SK-N-SH (cell line): ENCODE results near the gene SGCE. TPM values are rescaled to one million over a fixed set of nuclear protein-coding genes. Genes with fewer than 3 reads are reported as not detected.
A peak's percentile ranks its signal among the peaks of the same experiment; 100 is the strongest.

Experiments
- CTCF ChIA-PET: fragments of 300-600, 350-600 bp; formaldehyde crosslinking; extraction: SDS; loops from one replicate; lab custom pipeline; 2021; lab: Yijun Ruan, JAX
- POLR2A ChIA-PET: fragments of 350-600 bp; sonication (Branson Sonifier 250); formaldehyde crosslinking; extraction: SDS; loops from one replicate; lab custom pipeline; 2020; ENCODE audit warnings: antibody characterized with exemption, inconsistent platforms; lab: Yijun Ruan, JAX
- DNase-seq: peaks from one replicate; pipeline ENCODE4 v3.0.0; 2012
- H2AFZ ChIP-seq: fragments of 200-600 bp; sonication (generic); 2 replicates; pipeline ENCODE4 v1.8.1; 2016; ENCODE audit warnings: antibody characterized with exemption, mild to moderate bottlenecking, low read depth
- H3F3A ChIP-seq: fragments of 200-600 bp; sonication (generic); replicated peaks from 2 replicates; pipeline ENCODE3; 2016; ENCODE audit warnings: antibody characterized with exemption, mild to moderate bottlenecking; ENCODE audit not compliant: insufficient read depth
- H3K27ac ChIP-seq, 2 experiments: fragments of 200-500 bp in 1 of 2; fragments of 200-600 bp in 1 of 2; sonication (Bioruptor generic) in 1 of 2; sonication (generic), shearing (Covaris generic) in 1 of 2; 2 replicates each; pipeline versions ENCODE4 v1.5.1 to v1.6.1; 2014 to 2016; ENCODE audit warnings: low read depth in 2 of 2, inconsistent platforms in 1 of 2, low read length in 1 of 2, mild to moderate bottlenecking in 1 of 2, mixed read lengths in 1 of 2
- H3K27me3 ChIP-seq: fragments of 200-600 bp; sonication (generic), shearing (Covaris generic); 2 replicates; pipeline ENCODE4 v1.6.1; 2016; ENCODE audit warnings: mixed run types; ENCODE audit not compliant: insufficient read depth
- H3K36me3 ChIP-seq, 2 experiments: fragments of 200-500 bp in 1 of 2; fragments of 200-600 bp in 1 of 2; sonication (Bioruptor generic) in 1 of 2; sonication (generic) in 1 of 2; replicated peaks in 1 of 2; 2 replicates each; pipeline versions ENCODE3 to v1.5.1; 2014 to 2016; ENCODE audit warnings: low read length in 1 of 2, mild to moderate bottlenecking in 1 of 2; ENCODE audit not compliant: insufficient read depth in 2 of 2, control insufficient read depth in 1 of 2
- H3K4me1 ChIP-seq, 2 experiments: fragments of 200-500 bp in 1 of 2; fragments of 200-600 bp in 1 of 2; sonication (Bioruptor generic) in 1 of 2; sonication (generic), shearing (Covaris generic) in 1 of 2; 2 replicates each; pipeline versions ENCODE4 v1.5.1 to v1.6.1; 2014 to 2016; ENCODE audit warnings: low read depth in 1 of 2, low read length in 1 of 2, mixed run types in 1 of 2; ENCODE audit not compliant: insufficient read depth in 2 of 2, control insufficient read depth in 1 of 2
- H3K4me2 ChIP-seq: fragments of 200-600 bp; sonication (generic), shearing (Covaris generic); 2 replicates; pipeline ENCODE4 v1.6.1; 2017; ENCODE audit warnings: mixed run types
- H3K4me3 ChIP-seq, 2 experiments: fragments of 200-500 bp in 1 of 2; fragments of 200-600 bp in 1 of 2; sonication (Bioruptor generic) in 1 of 2; sonication (generic), shearing (Covaris generic) in 1 of 2; 2 replicates each; pipeline versions ENCODE4 v1.5.1 to v1.8.1; 2014 to 2016; ENCODE audit warnings: low read depth in 2 of 2, inconsistent platforms in 1 of 2, low read length in 1 of 2, mild to moderate bottlenecking in 1 of 2, mixed read lengths in 1 of 2, moderate library complexity in 1 of 2
- H3K79me2 ChIP-seq: fragments of 200-600 bp; sonication (generic); 2 replicates; pipeline ENCODE4 v1.8.1; 2017; ENCODE audit warnings: mild to moderate bottlenecking; ENCODE audit not compliant: insufficient read depth
- H3K9ac ChIP-seq: fragments of 200-600 bp; sonication (generic); 2 replicates; pipeline ENCODE4 v1.6.1; 2017; ENCODE audit warnings: mixed run types
- H3K9me2 ChIP-seq: fragments of 200-600 bp; sonication (generic); 2 replicates; pipeline ENCODE4 v1.6.1; 2017; ENCODE audit warnings: mixed run types
- H3K9me3 ChIP-seq: fragments of 200-600 bp; sonication (generic); 2 replicates; pipeline ENCODE4 v1.6.1; 2017; ENCODE audit warnings: mixed run types, mild to moderate bottlenecking, moderate library complexity
- H4K20me1 ChIP-seq: fragments of 200-600 bp; sonication (generic); 2 replicates; pipeline ENCODE4 v1.6.1; 2017; ENCODE audit warnings: mild to moderate bottlenecking, mixed run types; ENCODE audit not compliant: insufficient read depth
- EZH2phosphoT487 ChIP-seq: fragments of 200-600 bp; sonication (generic); IDR thresholded peaks from 2 replicates; pipeline ENCODE4 v1.6.1; 2017; ENCODE audit warnings: low read depth, mixed run types, mild to moderate bottlenecking, antibody characterized with exemption, moderate library complexity, borderline replicate concordance
- FOSL2 ChIP-seq: IDR thresholded peaks from 2 replicates; pipeline ENCODE4 v1.4.0; 2012; ENCODE audit warnings: low read depth, mild to moderate bottlenecking, moderate library complexity, borderline replicate concordance
- IRF3 ChIP-seq: fragments of 150-350 bp; IDR thresholded peaks from 2 replicates; pipeline ENCODE4 v1.6.1; 2016; ENCODE audit warnings: mild to moderate bottlenecking, low read depth, low read length
- JUND ChIP-seq: IDR thresholded peaks from 2 replicates; pipeline ENCODE4 v1.4.0; 2012
- MEF2A ChIP-seq: IDR thresholded peaks from 2 replicates; pipeline ENCODE4 v1.4.0; 2012; ENCODE audit warnings: low read depth, borderline replicate concordance
- MXI1 ChIP-seq: IDR thresholded peaks from 2 replicates; pipeline ENCODE4 v1.6.1; 2012; ENCODE audit warnings: mild to moderate bottlenecking, low read depth, low read length, improper control_type of control experiment
- NFIC ChIP-seq: IDR thresholded peaks from 2 replicates; pipeline ENCODE4 v1.4.0; 2012; ENCODE audit warnings: borderline replicate concordance
- POLR2AphosphoS5 ChIP-seq: IDR thresholded peaks from 2 replicates; pipeline ENCODE4 v1.6.1; 2012; ENCODE audit warnings: low read depth, low read length
- RAD21 ChIP-seq: IDR thresholded peaks from 2 replicates; pipeline ENCODE4 v1.6.1; 2012; ENCODE audit warnings: mild to moderate bottlenecking, low read length
- RCOR1 ChIP-seq: fragments of 150-350 bp; IDR thresholded peaks from 2 replicates; pipeline ENCODE4 v1.6.1; 2017; ENCODE audit warnings: antibody characterized with exemption, low read length
- TCF12 ChIP-seq: IDR thresholded peaks from 2 replicates; pipeline ENCODE4 v1.4.0; 2012
- TEAD4 ChIP-seq: IDR thresholded peaks from 2 replicates; pipeline ENCODE4 v1.4.0; 2012; ENCODE audit warnings: mild to moderate bottlenecking, borderline replicate concordance; ENCODE audit not compliant: insufficient read depth
- WGBS: methylation state at CpG from one replicate; pipeline ENCODE4 v1.1.6; 2017; ENCODE audit warnings: low lambda C conversion rate; 5-methylcytosine and 5-hydroxymethylcytosine counted together
- polyA plus RNA-seq, 3 experiments: library from polyadenylated mRNA; depleted of rRNA; stranded (reverse); fragments of >200 nt; gene quantifications; 2 replicates each; pipeline ENCODE4 v1.2.3, GENCODE V29; 2012
- TF ChIP-seq, protein P1 (sequence below): IDR thresholded peaks from 2 replicates; pipeline ENCODE4; 2012

SGCE gene
- polyA plus RNA-seq, 1 of the 3 experiments (the other 2 are of a cell fraction), result 69.5 TPM

- Histone ChIP-seq H3K36me3 (no peaks in the 10 kb centered on the region), H3K4me1 (peaks cover 0 to 21% of the 10 kb centered on the region in 2 experiments; a peak in 2 of 4 replicates), H3K27me3 (no peaks in the 10 kb centered on the region), H3K79me2 (no peaks in the 10 kb centered on the region), H2AFZ (peak overlapping the region; percentile 76), H3K9me3 (no peaks in the 10 kb centered on the region), H3K27ac (peak overlapping the region in 1 of 2 experiments; percentile 48; a peak in 2 of 4 replicates), H3K9ac (peak overlapping the region; percentile 15; the same call in 1 of the 2 replicates), H3K4me2 (no peak overlapping the region), H3F3A (peaks cover 6% of the 10 kb centered on the region), H4K20me1 (no peaks in the 10 kb centered on the region), H3K4me3 (no peak overlapping the region), H3K9me2 (no peaks in the 10 kb centered on the region)
- 51% methylated on average over 1 of the region's 1 CpG for WGBS
- DNase-seq, result no peak
- no peak for TF ChIP-seq RAD21
- TF ChIP-seq RCOR1, result no peak
- no peak for TF ChIP-seq FOSL2
- ChIA-PET POLR2A (no interaction called here), CTCF (interaction anchor here (1.1 kb wide), 1 partner anchor 498 kb away, joined by 3 read pairs; no protein-coding TSS in a partner anchor)
Measured at GRCh38 chr7:94701555-94701973, 45.6 kb upstream of the SGCE start.

DNA sequence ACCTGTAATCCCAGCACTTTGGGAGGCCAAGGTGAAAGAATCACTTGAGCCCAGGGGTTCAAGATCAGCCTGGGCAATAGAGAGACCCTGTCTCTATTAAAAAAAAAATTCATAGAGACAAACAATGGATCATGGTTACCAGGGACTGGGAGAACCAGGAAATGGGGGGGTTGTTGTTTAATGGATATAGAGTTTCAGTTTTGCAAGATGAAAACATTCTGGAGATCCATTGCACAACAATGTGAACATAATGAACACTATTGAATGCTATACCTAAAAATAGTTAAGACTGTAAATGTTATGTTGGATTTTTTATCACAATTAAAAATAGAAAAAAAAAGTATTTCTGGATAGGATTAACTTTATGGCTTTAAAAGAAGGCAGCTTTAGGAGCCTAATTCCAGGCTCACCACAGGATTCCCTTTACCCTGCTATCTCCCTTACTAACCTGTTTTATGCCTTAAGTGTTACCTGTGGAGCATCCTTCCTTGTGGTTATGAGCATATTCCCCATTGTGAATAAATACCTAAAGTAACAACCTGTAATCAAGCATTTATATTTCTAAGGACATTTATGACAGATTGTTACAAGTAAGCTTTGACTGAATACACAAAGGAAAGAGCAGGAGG is 45.1 kb upstream of the SGCE start:
- peak overlapping the region in 1 of 2 experiments; percentile 48; a peak in 2 of 4 replicates for H3K27ac ChIP-seq

GRCh38 chr7:94698275-94698674 is 42.3 kb upstream of the SGCE start:
- WGBS, result 36% methylated on average over 2 of the region's 2 CpGs
- TF ChIP-seq IRF3, result no peak
- TF ChIP-seq TCF12, result peak; percentile 75
- TF ChIP-seq EZH2phosphoT487, result no peak
- TF ChIP-seq NFIC, result 0 out of 2 replicates have a peak, but pooled peaks have one; percentile 7
- TF ChIP-seq FOSL2, result peak; percentile 82; the same call in 1 of the 2 replicates
- TF ChIP-seq, protein P1, sequence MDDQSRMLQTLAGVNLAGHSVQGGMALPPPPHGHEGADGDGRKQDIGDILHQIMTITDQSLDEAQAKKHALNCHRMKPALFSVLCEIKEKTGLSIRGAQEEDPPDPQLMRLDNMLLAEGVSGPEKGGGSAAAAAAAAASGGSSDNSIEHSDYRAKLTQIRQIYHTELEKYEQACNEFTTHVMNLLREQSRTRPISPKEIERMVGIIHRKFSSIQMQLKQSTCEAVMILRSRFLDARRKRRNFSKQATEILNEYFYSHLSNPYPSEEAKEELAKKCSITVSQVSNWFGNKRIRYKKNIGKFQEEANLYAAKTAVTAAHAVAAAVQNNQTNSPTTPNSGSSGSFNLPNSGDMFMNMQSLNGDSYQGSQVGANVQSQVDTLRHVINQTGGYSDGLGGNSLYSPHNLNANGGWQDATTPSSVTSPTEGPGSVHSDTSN, result peak; percentile 31; the same call in 1 of the 2 replicates
- TF ChIP-seq MXI1, result no peak
- TF ChIP-seq TEAD4, result peak; percentile 17; the same call in 1 of the 2 replicates
- peak; percentile 85 for TF ChIP-seq JUND
- no peak for DNase-seq
- H3F3A ChIP-seq, result peaks cover 6% of the 10 kb centered on the region
- POLR2A ChIA-PET, result no interaction called here
- H3K9ac ChIP-seq, result no peak overlapping the region
- H3K27me3 ChIP-seq, result no peaks in the 10 kb centered on the region
- H3K9me2 ChIP-seq, result no peaks in the 10 kb centered on the region
- H3K36me3 ChIP-seq, result no peaks in the 10 kb centered on the region
- H3K79me2 ChIP-seq, result no peaks in the 10 kb centered on the region
- CTCF ChIA-PET, result no interaction called here
- H2AFZ ChIP-seq, result 0 out of 2 replicates have a peak overlapping the region, but pooled peaks have one; percentile 1
- no peaks in the 10 kb centered on the region for H4K20me1 ChIP-seq
- H3K9me3 ChIP-seq, result no peaks in the 10 kb centered on the region
- H3K4me1 ChIP-seq, result peaks cover 0 to 21% of the 10 kb centered on the region in 2 experiments; a peak in 2 of 4 replicates
- peak overlapping the region; percentile 20; the same call in 1 of the 2 replicates for H3K4me2 ChIP-seq
- no peak overlapping the region for H3K4me3 ChIP-seq
- peak overlapping the region in 1 of 2 experiments; percentile 61; a peak in 3 of 4 replicates for H3K27ac ChIP-seq

More for the DNA sequence above, 45.1 kb upstream of the SGCE start:
- Histone ChIP-seq H3K27me3 (no peaks in the 10 kb centered on the region), H3K79me2 (no peaks in the 10 kb centered on the region), H4K20me1 (no peaks in the 10 kb centered on the region), H3K9me3 (no peaks in the 10 kb centered on the region), H3K9ac (peak overlapping the region; percentile 15; the same call in 1 of the 2 replicates), H3K4me1 (peaks cover 0 to 21% of the 10 kb centered on the region in 2 experiments; a peak in 2 of 4 replicates), H3K36me3 (no peaks in the 10 kb centered on the region), H3K9me2 (no peaks in the 10 kb centered on the region), H3K4me2 (no peak overlapping the region), H3F3A (peaks cover 6% of the 10 kb centered on the region), H3K4me3 (no peak overlapping the region), H2AFZ (peak overlapping the region; percentile 76)
- TF ChIP-seq MEF2A (no peak), POLR2AphosphoS5 (no peak), RCOR1 (no peak)
- CTCF ChIA-PET, result interaction anchor here (1.1 to 1.3 kb wide), 2 partner anchors 13 to 499 kb away, joined by 3 read pairs; no protein-coding TSS in a partner anchor
- DNase-seq, result no peak
- POLR2A ChIA-PET, result no interaction called here
